ENCODE data around the gene CRABP2. TPM values are rescaled to one million over a fixed set of nuclear protein-coding genes. Genes with fewer than 3 reads are reported as not detected.

Gene CRABP2
- total and polyA plus RNA-seq, 2 of the 13 experiments (the other 11 are each of a cell fraction or from before 2014, with no cell fraction given), result 0.40 to 0.60 TPM

- TF ChIP-seq DNMT3B (CRISPR knock-in tag; conservative IDR thresholded peaks at IDR 0.05) (no peak), RXRA (CRISPR knock-in tag; IDR thresholded peaks at IDR 0.05) (no peak; the same call in 1 of the 2 replicates), IRF1 (CRISPR knock-in tag; IDR thresholded peaks at IDR 0.05; ENCODE audit: low read depth) (no peak), ZNF780A (CRISPR knock-in tag; IDR thresholded peaks at IDR 0.05) (no peak), DPF2 (CRISPR knock-in tag; IDR thresholded peaks at IDR 0.05; ENCODE audit: borderline replicate concordance, low read depth) (no peak), RARA (CRISPR knock-in tag; IDR thresholded peaks at IDR 0.05) (0 out of 2 replicates have a peak, but pooled peaks have one; percentile 7), ZNF773 (CRISPR knock-in tag; IDR thresholded peaks at IDR 0.05; ENCODE audit: borderline replicate concordance) (0 out of 2 replicates have a peak, but pooled peaks have one; percentile 52), ZNF230 (CRISPR knock-in tag; IDR thresholded peaks at IDR 0.05) (no peak), ZNF281 (CRISPR knock-in tag; IDR thresholded peaks at IDR 0.05; ENCODE audit: borderline replicate concordance) (no peak), AGO1 (IDR thresholded peaks at IDR 0.05; ENCODE audit: low read depth, low read length, poor library complexity, severe bottlenecking) (no peak), RFX3 (CRISPR knock-in tag; IDR thresholded peaks at IDR 0.05) (no peak), ZSCAN5A (CRISPR knock-in tag; IDR thresholded peaks at IDR 0.05; ENCODE audit: borderline replicate concordance) (no peak), PLRG1 (conservative IDR thresholded peaks at IDR 0.05) (no peak), ZNF326 (CRISPR knock-in tag; IDR thresholded peaks at IDR 0.05; ENCODE audit: borderline replicate concordance) (no peak), IRF9 (CRISPR knock-in tag; IDR thresholded peaks at IDR 0.05; ENCODE audit: borderline replicate concordance) (no peak), PAWR (CRISPR knock-in tag; IDR thresholded peaks at IDR 0.05; ENCODE audit: borderline replicate concordance) (no peak), ZNF205 (CRISPR knock-in tag; IDR thresholded peaks at IDR 0.05) (no peak), PCBP2 (optimal IDR thresholded peaks at IDR 0.05; ENCODE audit: low read depth, low read length, poor library complexity, severe bottlenecking) (no peak), CCDC6 (CRISPR knock-in tag; IDR thresholded peaks at IDR 0.05) (no peak; the same call in 1 of the 2 replicates), CREM (IDR thresholded peaks at IDR 0.05) (peak; percentile 97), CREM (CRISPR knock-in tag; IDR thresholded peaks at IDR 0.05) (peak; percentile 82), PHF8 (CRISPR knock-in tag; IDR thresholded peaks at IDR 0.05) (peak; percentile 81), NRL (CRISPR knock-in tag; IDR thresholded peaks at IDR 0.05; ENCODE audit: borderline replicate concordance) (0 out of 2 replicates have a peak, but pooled peaks have one; percentile 66), ZSCAN9 (CRISPR knock-in tag; IDR thresholded peaks at IDR 0.05; ENCODE audit: borderline replicate concordance) (no peak; the same call in 1 of the 2 replicates), YEATS2 (CRISPR knock-in tag; IDR thresholded peaks at IDR 0.05; ENCODE audit: borderline replicate concordance) (peak; percentile 66; the same call in 1 of the 2 replicates)
Observed at GRCh38 chr1:156728599-156729462, 23.4 kb upstream of the CRABP2 start, which contains the start of gene ISG20L2 (continued).
